Fibroblast of lung (primary cell): ENCODE measurements around the gene GGA3. TPM values are rescaled to one million over a fixed set of nuclear protein-coding genes. Genes with fewer than 3 reads are reported as not detected.

Experiments
- DNase-seq, 2 donors: peaks; one replicate each; pipeline versions ENCODE4 v3.0.0 to v3.0.0-alpha.2; 2010; ENCODE audit warnings: low read depth in 2 of 2
- H2AFZ ChIP-seq: 2 replicates; pipeline ENCODE4 v1.5.1; 2012; ENCODE audit warnings: low read length, control low read depth, inconsistent platforms
- H3K27ac ChIP-seq: 2 replicates; pipeline ENCODE4 v1.5.1; 2011; ENCODE audit warnings: low read length, control low read depth; ENCODE audit not compliant: insufficient read depth
- H3K27me3 ChIP-seq: 2 replicates; pipeline ENCODE4 v1.5.1; 2011; ENCODE audit warnings: mild to moderate bottlenecking, low read length; ENCODE audit not compliant: control insufficient read depth, insufficient read depth
- H3K36me3 ChIP-seq: 2 replicates; pipeline ENCODE4 v1.5.1; 2011; ENCODE audit warnings: low read length; ENCODE audit not compliant: control insufficient read depth, insufficient read depth
- H3K4me1 ChIP-seq: 2 replicates; pipeline ENCODE4 v1.5.1; 2011; ENCODE audit warnings: low read length; ENCODE audit not compliant: control insufficient read depth, insufficient read depth; ENCODE audit errors: extremely low read depth
- H3K4me2 ChIP-seq: 2 replicates; pipeline ENCODE4 v1.5.1; 2011; ENCODE audit warnings: low read length, control low read depth; ENCODE audit not compliant: insufficient read depth; ENCODE audit errors: extremely low read depth
- H3K4me3 ChIP-seq, 4 experiments: fragments of 200-600 bp in 1 of 4; sonication (generic) in 1 of 4; replicated peaks in 1 of 4; 2 replicates each; pipeline ENCODE4 v1.5.1; 2011 to 2016; ENCODE audit warnings: low read length in 4 of 4, low read depth in 3 of 4, mild to moderate bottlenecking in 3 of 4, control low read depth in 2 of 4, inconsistent platforms in 1 of 4, mixed read lengths in 1 of 4; ENCODE audit not compliant: insufficient read depth in 1 of 4; ENCODE audit errors: control extremely low read depth in 1 of 4
- H3K79me2 ChIP-seq: 2 replicates; pipeline ENCODE4 v1.5.1; 2012; ENCODE audit warnings: mild to moderate bottlenecking, low read length, inconsistent platforms; ENCODE audit not compliant: control insufficient read depth, insufficient read depth
- H3K9ac ChIP-seq: 2 replicates; pipeline ENCODE4 v1.5.1; 2011; ENCODE audit warnings: mild to moderate bottlenecking, low read length, control low read depth; ENCODE audit not compliant: insufficient read depth
- H3K9me3 ChIP-seq: 2 replicates; pipeline ENCODE4 v1.5.1; 2012; ENCODE audit warnings: low read depth, low read length; ENCODE audit not compliant: control insufficient read depth, insufficient read depth
- H4K20me1 ChIP-seq: 2 replicates; pipeline ENCODE4 v1.5.1; 2011; ENCODE audit warnings: low read length; ENCODE audit not compliant: control insufficient read depth, insufficient read depth; ENCODE audit errors: extremely low read depth
- CTCF ChIP-seq, 2 donors: IDR thresholded peaks in 1 of 2; conservative IDR thresholded peaks in 1 of 2; 1 replicate in 1 of 2; 2 replicates in 1 of 2; pipeline ENCODE4 v1.5.1; 2011 to 2012; ENCODE audit warnings: low read length in 2 of 2, control low read depth in 1 of 2, inconsistent platforms in 1 of 2, low read depth in 1 of 2, mild to moderate bottlenecking in 1 of 2
- EZH2 ChIP-seq: IDR thresholded peaks from 2 replicates; pipeline ENCODE4 v1.5.1; 2012; ENCODE audit warnings: low read length, control low read depth, mild to moderate bottlenecking; ENCODE audit errors: missing control alignments
- polyA plus RNA-seq, 2 donors: library from polyadenylated mRNA; depleted of rRNA in 1 of 2; stranded (reverse) in 1 of 2; unstranded in 1 of 2; fragments of >200 nt; gene quantifications; 2 replicates each; pipeline ENCODE4 v1.2.1, GENCODE V29; 2011 to 2012; ENCODE audit warnings: missing spikeins in 1 of 2
- total RNA-seq: library from RNA; depleted of rRNA; stranded (reverse); fragments of >200 nt; gene quantifications from 2 replicates; pipeline ENCODE4 v1.2.1, GENCODE V29; 2014

The GGA3 gene
- total and polyA plus RNA-seq, 2 donors (not counting 1 experiment from before 2014, with no cell fraction given) = 13.0 to 14.4 TPM

- H3K27me3 ChIP-seq = no peaks in the 10 kb centered on the region
- H2AFZ ChIP-seq = no peak overlapping the region
- H3K4me1 ChIP-seq = no peaks in the 10 kb centered on the region
- H3K36me3 ChIP-seq = peaks cover 39% of the 10 kb centered on the region
- no peak overlapping the region for H3K9ac ChIP-seq
- H4K20me1 ChIP-seq = no peaks in the 10 kb centered on the region
- DNase-seq = no peak
- no peaks in the 10 kb centered on the region for H3K79me2 ChIP-seq
- no peak overlapping the region for H3K27ac ChIP-seq
- no peak overlapping the region for H3K4me3 ChIP-seq
- H3K4me2 ChIP-seq = no peak overlapping the region
- H3K9me3 ChIP-seq = no peaks in the 10 kb centered on the region
- TF ChIP-seq EZH2 (no peak), CTCF (conservative IDR thresholded peaks at IDR 0.05 in 1 of 2, IDR thresholded peaks at IDR 0.05 in 1 of 2; ENCODE audit: low read depth in 1 of 2, low read length in 2 of 2) (no peak)
Measured at GRCh38 chr17:75231741-75232464, 29.5 kb downstream of the GGA3 start.

DNA sequence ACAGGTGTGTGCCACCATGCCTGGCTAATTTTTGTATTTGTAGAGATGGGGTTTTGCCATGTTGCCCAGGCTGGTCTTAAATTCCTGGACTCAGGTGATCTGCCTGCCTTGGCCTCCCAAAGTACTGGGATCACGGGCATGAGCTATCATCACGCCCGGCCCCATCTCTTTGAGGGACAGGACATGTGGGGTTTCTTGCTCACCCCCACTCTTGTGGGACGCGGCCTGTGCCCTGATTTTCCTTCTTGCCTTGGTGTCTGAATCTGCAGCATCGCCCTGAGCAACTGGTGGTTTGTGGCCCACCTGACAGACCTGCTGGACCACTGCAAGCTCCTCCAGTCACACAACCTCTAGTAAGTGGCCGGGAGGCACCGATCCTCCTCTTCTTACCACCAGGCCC, 30.3 kb downstream of the GGA3 start:
- Histone ChIP-seq H3K4me1 (no peaks in the 10 kb centered on the region), H3K4me3 (no peak overlapping the region), H3K9me3 (no peaks in the 10 kb centered on the region), H3K27ac (no peak overlapping the region), H3K4me2 (no peak overlapping the region), H2AFZ (no peak overlapping the region), H4K20me1 (no peaks in the 10 kb centered on the region), H3K27me3 (no peaks in the 10 kb centered on the region), H3K79me2 (no peaks in the 10 kb centered on the region), H3K9ac (no peak overlapping the region), H3K36me3 (peaks cover 33% of the 10 kb centered on the region)
- TF ChIP-seq EZH2 = no peak
- TF ChIP-seq CTCF (conservative IDR thresholded peaks at IDR 0.05 in 1 of 2, IDR thresholded peaks at IDR 0.05 in 1 of 2; ENCODE audit: low read depth in 1 of 2, low read length in 2 of 2) = no peak
- DNase-seq = no peak

DNA sequence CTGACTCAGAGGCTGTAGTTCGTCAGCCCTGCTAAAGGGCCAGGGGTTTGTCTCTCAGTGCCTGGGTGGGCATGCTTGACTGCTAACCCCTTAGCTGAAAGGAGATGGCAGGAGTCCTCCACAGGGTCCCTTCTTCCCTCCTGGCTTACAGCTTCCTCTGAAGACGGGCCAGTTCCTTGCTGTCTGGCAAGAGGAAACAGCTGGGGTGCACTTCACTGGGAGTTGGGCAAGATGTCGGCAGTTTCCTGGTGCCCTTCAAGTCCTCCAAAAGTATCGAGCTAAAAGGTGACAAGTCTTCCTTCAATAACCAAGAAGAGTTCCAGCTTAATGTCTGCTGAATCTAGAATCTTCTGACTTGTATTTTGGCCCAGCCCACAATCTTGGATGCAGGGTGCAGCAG, 32.6 kb downstream of the GGA3 start:
- Histone ChIP-seq H3K36me3 (peaks cover 34% of the 10 kb centered on the region), H2AFZ (no peak overlapping the region), H3K9me3 (no peaks in the 10 kb centered on the region), H3K4me3 (no peak overlapping the region), H4K20me1 (no peaks in the 10 kb centered on the region), H3K4me1 (no peaks in the 10 kb centered on the region), H3K27ac (no peak overlapping the region), H3K27me3 (no peaks in the 10 kb centered on the region), H3K79me2 (no peaks in the 10 kb centered on the region), H3K4me2 (no peak overlapping the region), H3K9ac (no peak overlapping the region)
- TF ChIP-seq CTCF (conservative IDR thresholded peaks at IDR 0.05 in 1 of 2, IDR thresholded peaks at IDR 0.05 in 1 of 2; ENCODE audit: low read depth in 1 of 2, low read length in 2 of 2) (no peak), EZH2 (no peak)
- no peak for DNase-seq
